HG03039 (cell line): ENCODE measurements around the gene RETN.

Experiments
- ATAC-seq: cut with Tn5 transposase; IDR thresholded peaks from one replicate; pipeline ENCODE4 v1.9.1; 2021; ENCODE audit warnings: mild to moderate bottlenecking, moderate library complexity; ENCODE audit not compliant: unreplicated experiment

Gene RETN

GRCh38 chr19:7657131-7657751 is 11.6 kb upstream of the RETN start:
- ATAC-seq, result no peak

- no peak for ATAC-seq
These were observed 10.6 kb upstream of the RETN start for GRCh38 chr19:7658219-7658686.

GRCh38 chr19:7661744-7662538 is 6.9 kb upstream of the RETN start:
- no peak for ATAC-seq

GRCh38 chr19:7662657-7663056 is 6.2 kb upstream of the RETN start:
- ATAC-seq, result no peak

GRCh38 chr19:7663706-7664105 is 5.1 kb upstream of the RETN start:
- no peak for ATAC-seq

GRCh38 chr19:7665076-7665475 is 3.8 kb upstream of the RETN start:
- no peak for ATAC-seq

GRCh38 chr19:7669641-7670040 is 792 bp downstream of the RETN start:
- no peak for ATAC-seq

GRCh38 chr19:7670150-7670783 is 1.4 kb downstream of the RETN start:
- ATAC-seq, result no peak

GRCh38 chr19:7670790-7671189 is 1.9 kb downstream of the RETN start:
- no peak for ATAC-seq

- no peak for ATAC-seq
These were observed 3.7 kb downstream of the RETN start for GRCh38 chr19:7672522-7672921.

GRCh38 chr19:7674010-7675005 is 5.5 kb downstream of the RETN start:
- ATAC-seq, result no peak

GRCh38 chr19:7676376-7676775 is 7.5 kb downstream of the RETN start:
- no peak for ATAC-seq

- ATAC-seq, result no peak
These were observed 8.0 kb downstream of the RETN start, which contains the start of gene MCEMP1 for GRCh38 chr19:7676854-7677253. MCEMP1 (plus strand) TSS chr19:7677090; CDS start chr19:7677121, 31 bp downstream.

GRCh38 chr19:7677669-7678311 is 8.9 kb downstream of the RETN start:
- ATAC-seq, result no peak

- no peak for ATAC-seq
These were observed 10.3 kb downstream of the RETN start for GRCh38 chr19:7678971-7679751.

- no peak for ATAC-seq
These were observed 11.1 kb downstream of the RETN start for GRCh38 chr19:7679771-7680605.

- peak; percentile 43 for ATAC-seq
These were observed 11.9 kb downstream of the RETN start, which contains the start of gene TRAPPC5 for GRCh38 chr19:7680606-7681339. TRAPPC5 (plus strand) TSS chr19:7680833; CDS start chr19:7682254, 1,421 bp downstream.
